Renal cortex interstitium (tissue), 11 donors: ENCODE measurements around the gene PPP4R3A. TPM values are rescaled to one million over a fixed set of nuclear protein-coding genes. Genes with fewer than 3 reads are reported as not detected.
"Not testable (repeated sequence)": the region's sequence is repeated elsewhere in the genome, so short reads cannot be mapped to it uniquely, and the experiment has no call there.

Experiments
- DNase-seq, 11 donors: peaks; one replicate each; pipeline ENCODE4 v3.0.0-alpha.2; 2013; ENCODE audit warnings: low read depth in 9 of 11, low spot score in 4 of 11; ENCODE audit errors: extremely low read depth in 1 of 11
- polyA plus RNA-seq, 3 donors: library from polyadenylated mRNA; unstranded; fragments of 120-200 nt; gene quantifications; one replicate each; pipeline ENCODE4 v1.2.1, GENCODE V29; 2013; ENCODE audit not compliant: insufficient read length in 3 of 3

Gene PPP4R3A
- polyA plus RNA-seq, 3 donors: 114 to 124 (median 122) TPM

GRCh38 chr14:91464615-91465205 is 45.4 kb downstream of the PPP4R3A start:
- DNase-seq: no peak

- no peak for DNase-seq
These were observed 51.5 kb downstream of the PPP4R3A start for GRCh38 chr14:91458612-91459011.

GRCh38 chr14:91456283-91456682 is 53.8 kb downstream of the PPP4R3A start:
- DNase-seq: no peak

GRCh38 chr14:91454580-91454979 is 55.5 kb downstream of the PPP4R3A start:
- DNase-seq: no peak

- no peak for DNase-seq
These were observed 56.0 kb downstream of the PPP4R3A start for GRCh38 chr14:91454155-91454554.

GRCh38 chr14:91453744-91454143 is 56.4 kb downstream of the PPP4R3A start:
- DNase-seq: no peak

- no peak for DNase-seq
These were observed 65.6 kb downstream of the PPP4R3A start for GRCh38 chr14:91444335-91445020.

- no peak for DNase-seq
These were observed 70.8 kb downstream of the PPP4R3A start for GRCh38 chr14:91439345-91439744.

- no peak for DNase-seq
These were observed 71.3 kb downstream of the PPP4R3A start for GRCh38 chr14:91438845-91439244.

GRCh38 chr14:91436266-91436665 is 73.8 kb downstream of the PPP4R3A start:
- not testable (repeated sequence) for DNase-seq

GRCh38 chr14:91429385-91429784 is 80.7 kb downstream of the PPP4R3A start:
- DNase-seq: no peak

- DNase-seq: not testable (repeated sequence)
These were observed 81.2 kb downstream of the PPP4R3A start for GRCh38 chr14:91428931-91429330.

GRCh38 chr14:91425531-91425944 is 84.6 kb downstream of the PPP4R3A start:
- DNase-seq: not testable (repeated sequence)

GRCh38 chr14:91424813-91425530 is 85.1 kb downstream of the PPP4R3A start:
- no peak for DNase-seq

GRCh38 chr14:91420686-91421085 is 89.4 kb downstream of the PPP4R3A start:
- no peak for DNase-seq

GRCh38 chr14:91419451-91419850 is 90.7 kb downstream of the PPP4R3A start:
- DNase-seq: no peak

- no peak for DNase-seq
These were observed 91.1 kb downstream of the PPP4R3A start for GRCh38 chr14:91419044-91419397.

- DNase-seq: peak in 1 of 11 donors; percentile 44
These were observed 91.6 kb downstream of the PPP4R3A start for GRCh38 chr14:91418387-91419043.

- no peak for DNase-seq
These were observed 92.1 kb downstream of the PPP4R3A start for GRCh38 chr14:91417983-91418386.
